Iris pigment epithelial cell (primary cell): Measurements from ENCODE around the gene OR6N2.

Experiments used
- DNase-seq: peaks from one replicate; pipeline ENCODE4 v3.0.0-alpha.2; 2011; ENCODE audit warnings: low read depth

Gene OR6N2

GRCh38 chr1:158754420-158754819 lies 26.6 kb downstream of the OR6N2 start, which contains the start of gene OR6K6:
Gene OR6K6 (plus strand): TSS chr1:158754720. CDS start chr1:158754888, 168 bp downstream.
- DNase-seq, result no peak

GRCh38 chr1:158752155-158752712 lies 28.8 kb downstream of the OR6N2 start:
- no peak for DNase-seq

GRCh38 chr1:158735848-158736247 lies 45.2 kb downstream of the OR6N2 start:
- no peak for DNase-seq

- no peak for DNase-seq
Observed at GRCh38 chr1:158732524-158732923, 48.5 kb downstream of the OR6N2 start.

- no peak for DNase-seq
Observed at GRCh38 chr1:158731707-158732106, 49.3 kb downstream of the OR6N2 start.

GRCh38 chr1:158730453-158730852 lies 50.6 kb downstream of the OR6N2 start:
- no peak for DNase-seq

GRCh38 chr1:158728510-158729225 lies 52.3 kb downstream of the OR6N2 start:
- no peak for DNase-seq

- DNase-seq, result no peak
Observed at GRCh38 chr1:158724442-158724841, 56.6 kb downstream of the OR6N2 start.
